ENCODE measurements around the gene PIGZ. TPM values are rescaled to one million over a fixed set of nuclear protein-coding genes. Genes with fewer than 3 reads are reported as not detected.

The PIGZ gene
- total RNA-seq, 2 donors from 2014 or later, result 0.22 to 0.31 TPM

DNA sequence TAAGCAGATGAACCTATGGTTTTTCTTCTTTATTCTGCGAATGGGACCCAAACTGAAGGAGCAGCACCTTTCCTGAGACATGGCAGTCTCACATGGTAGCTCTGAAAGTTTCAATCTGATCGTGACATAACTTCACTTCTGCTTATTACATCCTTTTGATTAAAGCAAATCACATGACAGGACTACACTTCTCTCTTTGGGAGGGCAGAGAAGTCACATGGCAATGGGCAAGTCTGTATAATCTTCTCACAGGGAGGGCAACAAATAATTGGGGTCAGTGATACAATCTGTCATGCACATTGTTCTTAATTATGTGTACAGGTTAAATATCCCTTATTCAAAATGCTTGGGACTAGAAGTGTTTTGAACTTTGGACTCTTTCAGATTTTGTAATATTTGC is 47.9 kb downstream of the PIGZ start:
- Mint-ChIP-seq H3K4me3 (no peak overlapping the region), H3K27me3 (ENCODE audit: insufficient read depth) (no peaks in the 10 kb centered on the region), H3K36me3 (ENCODE audit: low read depth) (peaks cover 29% of the 10 kb centered on the region), H3K4me1 (no peaks in the 10 kb centered on the region), H3K27ac (no peak overlapping the region), H3K9me3 (peaks cover 3% of the 10 kb centered on the region)
- Histone ChIP-seq H3K9me3 (ENCODE audit: control insufficient read depth, low read length) (peaks cover 20% of the 10 kb centered on the region), H3K4me1 (ENCODE audit: control insufficient read depth, insufficient read depth, low read length) (no peaks in the 10 kb centered on the region), H3K27me3 (ENCODE audit: control insufficient read depth, insufficient read depth, low read length, poor library complexity, severe bottlenecking) (no peaks in the 10 kb centered on the region), H3K27ac (ENCODE audit: low read depth, low read length) (no peak overlapping the region), H3K4me3 (ENCODE audit: low read length) (no peak overlapping the region), H3K36me3 (ENCODE audit: control insufficient read depth, insufficient read depth, low read length) (peaks cover 52% of the 10 kb centered on the region), H3K9ac (ENCODE audit: extremely low read depth, low read length, poor library complexity, severe bottlenecking) (no peak overlapping the region)
- TF ChIP-seq, protein P1, sequence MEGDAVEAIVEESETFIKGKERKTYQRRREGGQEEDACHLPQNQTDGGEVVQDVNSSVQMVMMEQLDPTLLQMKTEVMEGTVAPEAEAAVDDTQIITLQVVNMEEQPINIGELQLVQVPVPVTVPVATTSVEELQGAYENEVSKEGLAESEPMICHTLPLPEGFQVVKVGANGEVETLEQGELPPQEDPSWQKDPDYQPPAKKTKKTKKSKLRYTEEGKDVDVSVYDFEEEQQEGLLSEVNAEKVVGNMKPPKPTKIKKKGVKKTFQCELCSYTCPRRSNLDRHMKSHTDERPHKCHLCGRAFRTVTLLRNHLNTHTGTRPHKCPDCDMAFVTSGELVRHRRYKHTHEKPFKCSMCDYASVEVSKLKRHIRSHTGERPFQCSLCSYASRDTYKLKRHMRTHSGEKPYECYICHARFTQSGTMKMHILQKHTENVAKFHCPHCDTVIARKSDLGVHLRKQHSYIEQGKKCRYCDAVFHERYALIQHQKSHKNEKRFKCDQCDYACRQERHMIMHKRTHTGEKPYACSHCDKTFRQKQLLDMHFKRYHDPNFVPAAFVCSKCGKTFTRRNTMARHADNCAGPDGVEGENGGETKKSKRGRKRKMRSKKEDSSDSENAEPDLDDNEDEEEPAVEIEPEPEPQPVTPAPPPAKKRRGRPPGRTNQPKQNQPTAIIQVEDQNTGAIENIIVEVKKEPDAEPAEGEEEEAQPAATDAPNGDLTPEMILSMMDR (conservative IDR thresholded peaks at IDR 0.05), result no peak
- WGBS, 2 experiments (ENCODE audit: insufficient coverage in 1 of 2, insufficient read length in 1 of 2), result 90 to 93% methylated on average over 2 of the region's 2 CpGs
- DNase-seq, result no peak

DNA sequence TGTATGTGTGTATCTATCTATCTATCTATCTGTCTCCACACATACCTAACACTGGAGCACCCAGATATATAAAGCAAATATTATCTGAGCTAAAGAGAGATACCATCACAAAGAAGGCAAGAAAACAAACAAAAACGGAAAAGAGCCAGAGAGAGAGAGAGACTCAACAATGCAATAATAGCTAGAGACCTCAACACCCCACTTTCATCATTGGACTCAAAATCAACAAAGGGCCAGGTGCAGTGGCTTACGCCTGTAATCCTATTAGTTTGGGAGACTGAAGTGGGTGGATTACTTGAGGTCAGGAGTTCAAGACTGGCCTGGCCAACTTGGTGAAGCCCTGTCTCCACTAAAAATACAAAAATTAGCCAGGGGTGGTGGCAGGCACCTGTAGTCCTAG is 49.7 kb downstream of the PIGZ start:
- no peak overlapping the region for H3K4me3 ChIP-seq (ENCODE audit: low read length)
- no peak overlapping the region for H3K27ac ChIP-seq (ENCODE audit: low read depth, low read length)
- H3K4me3 Mint-ChIP-seq, result no peak overlapping the region
- H3K9me3 Mint-ChIP-seq, result peaks cover 3% of the 10 kb centered on the region
- WGBS, 2 experiments (ENCODE audit: insufficient coverage in 1 of 2, insufficient read length in 1 of 2), result 60 to 88% methylated on average over 1 to 2 of the region's 2 CpGs
- H3K27ac Mint-ChIP-seq, result no peak overlapping the region
- no peak overlapping the region for H3K9ac ChIP-seq (ENCODE audit: extremely low read depth, low read length, poor library complexity, severe bottlenecking)
- H3K36me3 Mint-ChIP-seq (ENCODE audit: low read depth), result peaks cover 39% of the 10 kb centered on the region
- peaks cover 53% of the 10 kb centered on the region for H3K36me3 ChIP-seq (ENCODE audit: control insufficient read depth, insufficient read depth, low read length)
- H3K9me3 ChIP-seq (ENCODE audit: control insufficient read depth, low read length), result peaks cover 20% of the 10 kb centered on the region
- TF ChIP-seq, protein P1 (conservative IDR thresholded peaks at IDR 0.05), result no peak
- no peaks in the 10 kb centered on the region for H3K4me1 Mint-ChIP-seq
- H3K4me1 ChIP-seq (ENCODE audit: control insufficient read depth, insufficient read depth, low read length), result no peaks in the 10 kb centered on the region
- no peaks in the 10 kb centered on the region for H3K27me3 Mint-ChIP-seq (ENCODE audit: insufficient read depth)
- no peak for DNase-seq
- no peaks in the 10 kb centered on the region for H3K27me3 ChIP-seq (ENCODE audit: control insufficient read depth, insufficient read depth, low read length, poor library complexity, severe bottlenecking)

DNA sequence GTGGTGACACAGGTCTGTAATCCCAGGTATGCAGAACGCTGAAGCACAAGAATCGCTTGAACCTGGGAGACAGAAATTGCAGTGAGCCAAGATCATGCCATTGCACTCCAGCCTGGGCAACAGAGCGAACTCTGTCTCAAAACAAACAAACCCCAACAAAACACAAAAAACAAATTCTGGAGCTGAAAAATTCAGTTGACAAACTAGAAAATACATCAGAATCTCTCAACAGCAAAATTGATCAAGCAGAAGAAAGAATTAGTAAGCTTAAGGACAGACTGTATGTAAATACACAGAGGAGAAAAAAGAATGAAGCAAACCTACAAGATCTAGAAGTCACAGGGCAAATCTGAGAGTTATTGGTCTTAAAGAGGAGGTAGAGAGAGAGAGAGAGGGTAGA is 51.6 kb downstream of the PIGZ start:
- Histone ChIP-seq H3K9ac (ENCODE audit: extremely low read depth, low read length, poor library complexity, severe bottlenecking) (no peak overlapping the region), H3K27ac (ENCODE audit: low read depth, low read length) (no peak overlapping the region), H3K4me3 (ENCODE audit: low read length) (no peak overlapping the region), H3K27me3 (ENCODE audit: control insufficient read depth, insufficient read depth, low read length, poor library complexity, severe bottlenecking) (no peaks in the 10 kb centered on the region), H3K4me1 (ENCODE audit: control insufficient read depth, insufficient read depth, low read length) (no peaks in the 10 kb centered on the region), H3K9me3 (ENCODE audit: control insufficient read depth, low read length) (peaks cover 20% of the 10 kb centered on the region), H3K36me3 (ENCODE audit: control insufficient read depth, insufficient read depth, low read length) (peaks cover 41% of the 10 kb centered on the region)
- no peak for DNase-seq
- no peaks in the 10 kb centered on the region for H3K4me1 Mint-ChIP-seq
- no peak overlapping the region for H3K4me3 Mint-ChIP-seq
- H3K27ac Mint-ChIP-seq, result no peak overlapping the region
- H3K36me3 Mint-ChIP-seq (ENCODE audit: low read depth), result peaks cover 29% of the 10 kb centered on the region
- H3K9me3 Mint-ChIP-seq, result peaks cover 3% of the 10 kb centered on the region
- H3K27me3 Mint-ChIP-seq (ENCODE audit: insufficient read depth), result no peaks in the 10 kb centered on the region
- TF ChIP-seq, protein P1 (conservative IDR thresholded peaks at IDR 0.05), result no peak
- WGBS, 2 experiments (ENCODE audit: insufficient coverage in 1 of 2, insufficient read length in 1 of 2), result 87 to 97% methylated on average over 2 to 3 of the region's 3 CpGs
